ENCODE data around the gene NADK.
"Not testable (repeated sequence)": the region's sequence is repeated elsewhere in the genome, so short reads cannot be mapped to it uniquely, and the experiment has no call there.

The NADK gene

DNA sequence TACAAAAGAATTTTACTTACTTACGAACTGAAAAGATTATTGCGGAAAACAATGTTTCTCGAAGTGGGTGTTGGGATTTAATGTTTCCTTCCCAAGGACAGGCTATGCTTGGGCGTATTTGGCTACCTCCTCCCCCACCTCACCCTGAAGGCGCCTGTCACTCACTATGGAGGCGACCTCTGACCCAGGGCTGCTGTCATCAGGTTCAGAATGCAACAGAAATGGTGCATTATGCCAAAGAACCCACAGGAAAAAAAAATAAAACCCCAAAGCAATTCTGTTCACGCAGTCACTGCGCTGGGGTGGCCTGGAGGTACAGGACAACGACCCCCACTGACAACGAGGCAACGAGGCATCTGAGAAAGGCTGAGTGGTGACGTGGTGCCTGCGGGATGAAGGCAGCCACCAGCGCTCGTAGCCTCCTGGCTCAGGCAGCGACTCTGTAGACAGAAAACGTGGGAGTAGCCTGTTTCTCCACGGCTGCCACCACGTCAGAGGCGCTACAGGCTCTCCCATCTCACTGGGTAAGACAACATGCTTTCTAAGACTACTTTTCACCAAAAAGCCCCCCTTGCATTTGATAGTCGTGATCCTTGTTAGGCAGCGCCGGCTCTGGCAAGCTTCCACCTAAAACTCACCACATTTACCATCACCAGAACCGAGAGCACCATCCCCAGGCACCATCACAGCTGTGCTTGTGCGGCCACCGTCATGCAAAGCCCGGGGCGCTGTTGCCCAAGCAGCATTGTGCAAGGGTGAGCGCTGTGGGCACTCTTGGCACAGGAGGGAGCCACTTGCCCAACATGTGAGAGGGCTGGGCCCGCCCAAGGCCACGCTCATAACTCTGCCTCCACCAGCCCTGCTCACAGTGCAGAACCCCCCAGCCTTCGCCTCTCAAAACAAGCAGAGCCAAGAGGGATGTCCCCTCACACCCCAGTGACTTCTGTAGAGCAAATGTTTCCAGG lies 14.3 kb downstream of the NADK start:
- DNase-seq: no peak

DNA sequence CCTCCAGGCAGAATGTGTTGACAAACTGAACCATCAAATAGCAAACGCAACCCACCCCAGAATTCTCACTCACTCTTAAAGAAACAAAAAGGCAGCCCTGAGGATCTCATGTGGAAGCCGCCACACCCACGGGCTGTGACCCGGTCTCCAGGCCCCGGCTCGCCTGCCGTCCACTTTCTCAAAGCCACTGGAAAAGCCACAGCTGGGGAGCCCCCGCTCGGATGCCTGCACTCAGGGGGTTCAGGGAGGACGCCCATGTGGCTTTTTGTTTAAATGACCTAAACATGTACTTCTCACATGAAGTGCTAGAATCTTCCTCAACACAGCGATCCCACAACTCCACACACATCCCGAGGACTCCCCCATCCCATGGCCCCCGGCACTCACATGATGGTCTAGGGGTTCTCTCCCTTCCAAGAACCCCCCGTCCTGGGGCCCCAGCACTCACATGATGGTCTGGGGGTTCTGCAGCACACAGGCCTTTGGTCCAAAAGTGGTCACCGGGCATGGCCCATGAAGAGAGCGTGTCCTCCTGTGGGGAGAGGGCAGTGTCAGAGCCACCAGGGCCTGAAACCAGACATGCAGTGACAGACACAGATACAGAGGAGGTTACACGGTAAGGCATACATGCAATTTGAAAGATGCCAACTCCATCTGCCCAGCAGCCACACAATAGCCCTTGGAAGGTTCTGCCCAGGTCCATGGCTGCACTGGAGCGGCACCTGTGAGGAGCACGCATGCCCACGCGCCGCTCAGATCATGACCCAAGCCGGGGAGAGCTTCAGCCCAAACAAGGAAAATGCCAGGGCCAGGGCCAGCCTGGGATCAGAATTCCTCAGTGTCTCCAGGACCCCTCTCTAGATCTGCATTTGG lies 16.5 kb downstream of the NADK start:
- DNase-seq: no peak

DNA sequence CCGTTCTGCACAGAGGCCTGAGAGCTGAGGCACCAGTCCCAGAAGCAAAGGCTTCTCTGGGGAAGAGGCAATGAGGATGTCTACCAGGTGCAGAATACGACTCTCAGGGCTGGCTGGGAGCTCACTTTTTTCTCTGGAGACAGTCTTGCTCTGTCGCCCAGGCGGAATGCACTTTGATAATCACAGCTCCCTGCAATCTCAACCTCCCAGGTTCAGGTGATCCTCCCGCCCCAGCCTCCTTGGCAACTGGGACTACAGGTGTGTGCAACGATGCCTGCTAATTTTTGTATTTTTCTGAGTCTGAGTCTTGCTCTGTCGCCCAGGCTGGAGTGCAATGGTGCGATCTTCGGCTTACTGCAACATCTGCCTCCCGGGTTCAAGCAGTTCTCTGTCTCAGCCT lies 17.6 kb downstream of the NADK start:
- DNase-seq: no peak

DNA sequence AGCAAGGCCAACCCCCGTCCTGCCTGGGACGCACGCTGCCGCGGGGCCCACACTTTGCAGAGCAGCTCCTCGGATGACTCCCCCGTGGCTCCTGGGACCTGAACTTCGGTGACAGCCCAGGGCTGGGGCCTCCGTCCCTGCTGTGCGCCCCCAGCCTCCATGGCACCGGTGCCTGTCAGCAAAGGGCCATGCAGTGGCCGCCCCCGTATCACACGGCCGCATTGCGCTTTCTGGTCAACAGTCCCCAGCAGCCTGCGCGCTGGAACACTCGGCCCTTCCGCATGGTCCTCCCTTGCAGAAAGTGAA lies 18.0 kb downstream of the NADK start:
- DNase-seq: no peak

DNA sequence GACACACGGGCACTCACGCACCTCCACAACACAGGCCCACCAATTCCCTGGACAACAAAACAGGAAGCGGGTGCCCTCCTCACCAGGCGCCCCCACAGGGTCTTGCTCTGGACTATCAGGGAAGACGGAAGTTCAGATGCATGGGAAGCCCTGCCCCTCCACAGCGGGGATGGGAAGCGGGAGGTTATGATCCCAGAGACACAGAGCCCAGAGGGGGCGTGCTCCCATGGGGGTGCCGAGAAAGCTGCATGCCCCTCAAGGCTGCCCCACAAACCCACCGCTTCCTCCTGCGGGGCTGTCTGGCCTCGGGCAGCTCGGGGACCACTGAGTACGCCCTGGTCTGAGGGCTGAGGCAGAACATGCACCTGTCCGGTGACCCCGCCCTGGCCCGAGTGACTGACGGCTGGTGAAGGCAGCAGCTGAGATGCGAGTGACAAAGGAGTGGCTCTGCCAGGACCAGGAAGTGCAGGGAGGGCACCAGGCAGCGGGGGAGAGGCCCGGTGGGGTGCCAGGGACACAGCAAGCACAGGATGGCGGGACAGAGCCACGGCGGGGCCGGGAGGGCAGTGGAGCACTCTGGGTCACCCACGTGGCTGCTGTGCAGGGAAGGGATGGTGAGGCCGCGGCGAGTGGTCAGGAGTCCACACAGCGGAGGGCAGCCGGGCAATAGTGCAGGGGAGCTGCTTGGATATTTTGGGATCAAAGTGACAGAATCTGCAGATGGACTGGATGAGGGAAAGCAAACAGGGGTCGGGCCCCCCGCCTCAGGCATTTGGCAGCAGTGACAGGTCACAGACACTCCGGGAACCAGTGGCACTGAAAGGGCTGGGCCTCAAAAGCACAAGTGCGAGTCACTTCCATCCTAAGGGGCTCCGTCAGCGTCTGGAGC lies 18.6 kb downstream of the NADK start:
- DNase-seq: no peak

DNA sequence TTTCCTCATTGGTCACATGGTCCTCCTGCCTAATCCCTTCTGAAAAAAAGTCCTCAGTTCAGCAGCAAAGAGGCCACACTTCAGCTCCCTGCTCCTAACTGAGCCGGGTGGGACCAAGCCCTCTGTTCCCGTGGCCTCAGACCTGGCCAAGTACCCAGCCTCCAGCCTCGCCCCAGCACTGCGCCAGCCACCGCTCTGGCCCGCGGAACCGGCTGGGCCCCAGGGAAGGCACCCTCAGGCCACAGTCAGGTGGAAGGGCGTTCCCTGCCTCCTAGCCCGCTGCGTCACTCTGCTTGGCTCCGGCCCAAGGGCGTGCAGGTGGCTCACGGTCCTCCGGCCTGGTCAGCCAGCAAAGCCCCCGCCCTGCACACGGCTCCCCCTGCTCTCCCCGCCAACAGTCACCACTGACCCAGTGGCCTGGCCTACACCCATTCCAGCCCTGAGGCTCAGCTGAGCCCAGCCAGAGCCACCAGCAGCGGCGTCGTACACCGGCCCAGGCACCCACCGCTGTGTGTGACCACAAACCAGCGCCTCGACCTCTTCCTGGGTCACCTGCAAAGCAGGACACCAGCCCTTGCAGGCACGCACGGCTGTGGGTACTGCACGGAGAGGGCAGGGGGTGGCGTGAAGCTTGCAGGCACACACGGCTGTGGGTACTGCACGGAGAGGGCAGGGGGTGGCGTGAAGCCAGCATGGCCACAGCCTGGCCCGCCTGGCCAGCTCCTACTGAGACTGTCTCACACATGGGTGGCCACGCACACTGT lies 19.4 kb downstream of the NADK start:
- DNase-seq: no peak

DNA sequence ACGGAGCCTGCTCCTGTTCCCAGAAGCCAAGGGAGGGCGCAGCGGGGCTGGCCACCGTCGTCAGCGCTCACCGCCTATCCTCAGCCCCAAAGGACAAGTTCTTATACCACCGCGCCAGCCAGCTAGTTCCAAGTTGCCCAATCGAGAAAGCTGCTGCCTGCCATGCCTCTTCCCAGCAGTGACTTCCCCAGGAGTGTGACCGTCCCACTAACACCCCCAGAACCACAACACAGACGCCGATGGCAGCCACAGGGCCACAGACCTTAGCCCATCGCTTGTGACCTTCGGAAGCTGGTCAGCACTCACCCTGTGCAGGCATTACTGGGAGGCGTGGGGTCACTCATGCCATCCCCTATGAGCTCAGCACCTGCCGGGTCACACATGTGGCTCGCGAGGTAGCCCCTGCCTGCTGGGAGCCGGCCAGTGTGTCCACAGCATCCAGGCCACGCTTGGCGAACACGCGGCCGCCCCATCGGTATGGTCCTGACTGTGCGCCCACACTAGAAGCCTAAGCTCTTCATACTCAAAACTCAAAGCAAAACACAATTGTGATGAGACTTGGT lies 20.1 kb downstream of the NADK start:
- no peak for DNase-seq

DNA sequence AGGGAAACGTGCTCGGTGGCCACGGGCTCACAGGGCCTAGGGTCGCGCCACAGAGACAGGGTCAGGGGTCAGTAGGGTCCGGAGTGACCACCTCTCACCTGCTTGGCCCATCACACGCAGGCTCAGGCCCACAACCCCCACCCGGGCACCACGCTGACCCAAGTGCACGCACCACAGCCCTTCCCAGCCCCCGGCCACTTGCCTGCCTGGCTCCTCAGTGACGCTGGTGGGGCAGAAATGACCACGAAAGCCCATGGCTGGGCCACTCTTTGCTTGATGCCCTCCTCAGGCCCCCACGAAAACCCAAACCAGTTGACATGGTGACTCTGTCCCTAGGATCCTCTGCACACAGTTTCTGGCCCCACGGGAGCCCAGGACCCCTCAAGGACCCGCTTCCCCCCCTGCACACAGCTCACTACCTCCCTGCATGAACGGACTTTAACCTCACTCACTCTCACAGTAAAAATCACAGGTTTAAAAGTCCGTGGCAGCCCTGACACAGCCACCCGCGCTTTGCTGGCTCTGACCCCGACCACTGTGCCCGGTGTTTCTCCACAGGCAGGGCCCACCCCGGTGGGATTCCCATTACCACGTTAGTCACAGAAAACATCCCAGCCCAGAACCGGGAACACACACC lies 20.7 kb downstream of the NADK start:
- DNase-seq: no peak

DNA sequence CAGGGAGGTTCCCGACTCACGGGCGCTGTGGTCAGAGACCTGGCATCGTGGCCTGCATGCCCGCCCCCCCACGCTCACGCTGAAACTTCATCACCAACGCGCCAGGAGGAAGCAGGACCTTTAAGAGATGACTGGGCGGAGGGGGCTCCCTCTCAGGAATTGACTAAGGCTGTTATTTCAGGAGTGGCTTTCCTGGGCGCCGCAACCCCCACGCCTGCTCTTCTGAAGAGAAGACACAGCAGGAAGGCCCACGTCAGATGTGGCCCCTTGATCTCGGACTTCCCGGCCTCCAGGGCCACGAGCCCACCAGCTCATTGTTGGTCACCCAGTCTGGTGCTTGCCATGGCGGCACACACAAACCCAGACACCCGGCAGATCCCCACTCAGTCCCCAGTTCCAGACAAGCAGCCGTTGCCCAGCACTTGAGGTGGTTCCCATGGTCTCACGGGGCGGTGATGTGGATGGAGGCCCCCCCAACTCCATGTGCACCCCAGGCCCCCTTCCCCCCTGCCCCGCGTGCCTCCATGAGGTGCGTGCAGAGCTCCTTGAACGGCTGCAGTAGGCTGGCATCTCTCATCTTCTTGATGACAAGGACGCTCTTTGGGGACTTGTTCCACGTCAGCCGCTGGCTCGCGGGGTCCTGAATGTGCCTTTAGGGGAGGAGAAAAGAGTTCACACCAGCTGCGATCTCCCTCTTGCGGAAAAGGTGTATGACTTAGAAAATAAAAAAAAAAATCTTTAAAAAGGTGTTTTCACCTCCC lies 21.4 kb downstream of the NADK start:
- DNase-seq: no peak

DNA sequence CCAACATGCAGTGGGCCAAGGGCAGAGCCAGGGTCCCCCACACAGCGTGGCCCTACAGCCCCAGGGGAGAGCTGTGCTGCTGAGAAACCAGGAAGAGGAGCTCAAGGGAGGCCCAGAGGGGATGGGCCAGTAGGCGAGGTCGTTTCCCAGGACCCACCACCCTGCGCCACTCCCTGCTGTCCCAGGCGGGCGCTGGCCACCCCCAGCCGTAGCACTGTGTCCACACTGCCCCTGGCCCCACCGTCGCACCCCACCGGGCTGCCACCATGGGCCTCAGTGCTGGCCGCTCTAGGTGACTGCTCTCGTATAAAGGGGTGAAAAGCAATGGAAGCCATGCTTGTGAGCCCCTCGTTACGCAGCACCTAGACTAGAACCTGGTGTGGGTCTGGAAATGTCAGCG lies 22.4 kb downstream of the NADK start:
- DNase-seq: no peak

DNA sequence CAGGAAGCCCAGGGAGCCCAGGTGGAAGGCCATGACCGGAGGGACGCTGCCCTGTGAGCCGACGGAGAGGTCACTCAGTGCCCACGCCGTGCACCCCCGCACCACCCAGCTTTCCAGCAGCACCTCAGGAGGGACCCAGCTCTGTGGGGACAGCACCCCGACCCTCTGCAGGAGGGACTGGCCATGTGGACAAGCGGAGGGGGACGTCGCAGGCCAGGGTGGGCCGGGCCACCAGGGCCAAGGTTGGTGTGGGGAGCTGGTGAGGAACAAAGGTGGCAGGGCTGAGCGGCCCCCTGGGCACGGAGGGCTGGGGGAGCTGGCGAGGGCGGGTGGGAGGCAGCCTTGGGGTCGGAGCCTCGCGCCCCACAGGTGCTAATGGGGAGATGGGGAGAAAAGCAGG lies 22.8 kb downstream of the NADK start:
- no peak for DNase-seq

DNA sequence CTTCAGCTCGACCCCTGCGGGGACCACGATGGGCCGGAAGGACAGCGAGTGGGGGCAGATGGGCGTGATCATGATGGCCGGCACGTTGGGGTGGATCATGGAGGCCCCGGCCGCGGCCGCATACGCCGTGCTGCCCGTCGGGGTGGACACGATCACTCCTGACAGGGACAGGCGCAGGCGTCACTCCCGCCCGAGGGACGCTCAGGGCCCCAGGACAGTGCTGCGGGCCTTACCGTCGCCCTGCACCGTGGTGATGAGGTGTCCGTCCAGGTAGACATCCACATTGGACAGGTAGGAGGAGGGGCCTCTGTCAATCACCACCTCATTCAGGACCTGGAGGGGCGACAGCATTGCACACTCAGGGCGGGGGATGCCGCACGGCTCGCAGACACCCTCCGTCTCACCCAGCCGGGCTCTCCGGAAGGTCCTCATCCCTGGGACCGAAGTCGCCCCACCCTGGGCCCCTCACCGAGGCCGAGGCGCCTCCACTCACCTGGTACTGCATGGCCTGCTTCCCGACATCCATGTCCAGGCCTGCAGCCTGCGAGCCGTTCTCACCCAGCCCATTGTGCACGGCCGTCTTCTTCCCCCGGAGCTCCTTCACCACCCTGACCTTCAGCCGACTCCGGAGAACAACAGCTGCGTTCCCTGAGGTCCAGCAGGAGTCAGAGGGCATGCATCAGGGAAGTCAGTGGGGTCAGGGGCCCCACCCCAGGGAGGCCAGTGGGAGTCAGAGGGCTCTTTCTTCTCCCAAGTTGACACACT lies 24.0 kb downstream of the NADK start:
- no peak for DNase-seq

DNA sequence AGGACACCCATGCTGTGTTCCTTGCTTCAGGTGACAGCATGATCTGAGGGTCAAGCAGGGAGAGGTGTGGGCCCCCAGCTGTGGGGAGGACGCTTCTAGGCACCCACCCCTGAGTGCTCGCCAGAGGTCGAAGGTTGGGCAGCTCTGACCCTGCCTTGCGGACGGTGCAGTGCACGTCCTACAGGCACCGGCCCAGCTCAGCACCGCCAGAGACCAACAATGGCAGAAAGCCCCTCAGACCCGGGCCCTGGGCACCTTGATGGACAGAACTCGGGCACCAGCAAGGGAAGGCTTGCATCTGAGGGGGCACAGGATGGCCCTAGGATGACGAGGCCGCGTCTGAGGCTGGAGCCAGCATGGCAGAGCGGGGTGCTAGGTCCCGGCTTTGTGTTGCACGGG lies 24.7 kb downstream of the NADK start:
- DNase-seq: no peak

DNA sequence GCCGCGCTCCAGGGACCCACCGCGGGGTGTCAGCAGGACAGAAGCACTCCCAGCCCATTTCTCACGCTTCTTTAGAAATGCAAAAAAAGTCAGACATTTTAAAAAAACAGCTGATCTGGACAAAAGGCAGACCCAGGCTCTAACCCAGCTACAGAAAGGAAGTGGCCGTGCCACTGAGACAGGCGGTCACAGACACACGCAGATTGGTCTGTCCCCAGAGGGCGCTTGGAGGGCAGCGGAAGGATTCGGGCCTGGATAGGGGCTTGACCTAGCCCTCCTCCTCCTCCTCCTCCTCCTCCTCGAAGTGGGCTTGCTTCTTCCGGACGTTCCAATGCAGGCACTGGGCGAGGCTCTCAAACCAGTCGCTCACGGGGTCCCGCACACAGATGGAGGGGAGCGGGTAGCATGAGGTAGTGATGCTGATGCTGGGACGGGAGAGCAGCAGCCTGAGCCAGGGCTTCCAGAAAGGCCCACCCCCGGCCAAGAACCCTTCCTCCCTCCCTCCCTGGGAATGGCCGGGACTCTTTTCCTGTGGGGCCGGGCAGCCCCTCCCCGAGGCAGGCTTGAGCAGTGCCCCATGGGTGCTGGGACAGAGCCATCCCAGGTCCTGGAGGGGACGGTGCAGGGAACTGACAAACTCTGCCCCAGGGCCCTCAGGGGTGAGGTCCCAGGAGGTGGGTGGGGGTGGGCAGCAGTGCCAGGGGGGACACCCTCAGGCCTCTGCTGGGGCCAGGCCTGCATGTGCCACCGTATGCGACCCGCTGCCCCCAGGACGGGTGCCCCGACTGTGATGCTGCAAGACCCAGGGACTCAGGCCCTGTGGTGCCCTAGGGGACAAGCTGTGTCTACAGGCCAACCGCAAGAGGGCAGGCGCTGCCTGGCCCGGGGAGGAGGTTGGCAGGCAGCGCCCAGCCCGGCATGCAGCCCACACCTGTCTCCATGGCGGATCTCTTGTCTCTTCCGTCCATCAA lies 25.3 kb downstream of the NADK start:
- no peak for DNase-seq

DNA sequence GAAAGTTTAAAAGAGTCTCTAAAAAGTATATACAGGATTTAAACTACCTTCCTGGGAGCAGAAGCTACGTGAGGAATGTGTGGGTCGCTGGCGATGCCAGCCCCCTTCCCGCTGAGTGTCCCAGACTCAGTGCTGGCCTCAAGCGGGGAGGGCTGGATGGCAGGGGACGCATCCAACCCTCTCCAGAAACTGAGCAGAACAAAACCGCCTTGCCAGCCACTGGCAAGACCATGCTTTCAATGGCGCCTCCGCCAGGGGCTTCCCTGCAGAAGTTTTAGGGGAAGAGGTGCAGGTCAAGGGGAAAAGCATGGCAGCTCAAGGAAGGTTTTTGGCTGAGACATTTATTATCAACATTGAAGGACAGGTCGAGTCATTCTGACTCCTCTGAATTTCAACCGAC lies 26.1 kb downstream of the NADK start:
- DNase-seq: no peak

DNA sequence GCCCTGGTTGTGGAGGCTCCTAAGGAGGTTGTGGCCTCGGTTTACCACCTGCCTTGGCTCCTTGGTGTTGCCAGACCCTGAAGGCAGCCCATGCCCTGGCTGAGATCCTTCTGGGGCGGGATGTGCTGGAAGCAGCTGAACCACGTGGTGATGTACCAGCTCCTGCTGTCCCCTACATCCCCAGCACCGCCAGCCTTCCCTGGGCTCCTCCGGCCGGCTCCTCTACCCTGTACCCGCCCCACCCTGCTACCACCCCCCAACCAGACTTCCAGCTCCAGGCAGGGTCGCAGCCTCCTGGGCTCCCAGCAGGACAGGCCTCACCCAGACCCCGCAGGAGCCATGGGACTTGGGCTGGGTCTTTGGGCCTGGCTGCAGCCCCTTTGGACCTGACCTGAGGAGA lies 28.3 kb downstream of the NADK start:
- not testable (repeated sequence) for DNase-seq

DNA sequence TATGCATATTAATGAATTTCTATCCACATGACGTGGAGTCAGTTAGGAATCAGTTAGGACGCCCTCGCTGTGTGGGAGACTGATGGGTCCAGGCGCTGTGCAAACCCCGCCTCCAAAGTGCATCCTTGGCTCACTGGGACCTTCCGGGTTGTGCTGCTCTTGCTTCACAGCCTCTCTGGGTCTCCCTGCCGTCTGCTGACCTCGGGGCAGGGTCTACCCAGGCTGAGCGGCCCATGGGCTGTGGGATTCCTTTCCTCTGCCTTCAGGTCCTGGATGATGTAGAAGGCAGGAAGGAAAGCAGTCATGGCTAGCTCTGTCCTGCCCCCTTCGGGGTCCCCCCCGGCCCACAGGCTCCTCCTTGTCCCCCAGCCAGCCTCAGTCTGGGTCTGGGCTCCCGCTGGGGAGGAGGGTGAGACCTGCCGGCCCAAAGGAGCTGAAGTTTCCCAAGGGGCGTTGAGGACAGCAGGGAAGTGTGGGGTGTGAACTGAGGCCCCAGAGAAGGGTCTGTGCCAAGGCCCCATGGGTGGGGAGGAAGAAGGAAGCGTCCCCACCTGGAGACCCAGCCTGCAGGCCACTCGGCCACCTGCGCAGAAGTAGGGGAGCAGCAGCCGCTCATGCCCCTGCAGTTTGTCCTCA lies 29.5 kb downstream of the NADK start:
- DNase-seq: no peak

DNA sequence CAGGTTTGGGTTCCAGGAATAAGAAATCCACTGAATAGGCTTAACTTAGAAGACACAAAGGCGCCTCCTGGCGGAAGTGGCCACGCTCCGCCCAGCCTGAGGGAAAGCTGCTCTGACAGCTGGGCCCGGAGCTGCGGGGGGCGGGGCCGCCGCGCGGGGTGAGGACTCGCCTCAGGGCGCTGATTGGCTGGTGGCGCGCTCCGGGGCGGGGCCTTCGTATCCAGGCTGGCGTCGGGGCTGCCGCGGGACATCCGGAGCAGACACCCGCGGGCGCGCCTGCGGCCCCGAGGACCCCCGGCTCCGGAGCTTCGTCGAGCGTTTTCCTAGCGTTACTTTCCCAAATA lies 31.7 kb downstream of the NADK start:
- not testable (repeated sequence) for DNase-seq

Data from activated CD8-positive, alpha-beta memory T cell treated with anti-CD3 and anti-CD28 coated beads, Interleukin-2, amount 50 U/mL, for 48 hours (primary cell).